ENCODE data around the gene PPARA.

The PPARA gene

DNA sequence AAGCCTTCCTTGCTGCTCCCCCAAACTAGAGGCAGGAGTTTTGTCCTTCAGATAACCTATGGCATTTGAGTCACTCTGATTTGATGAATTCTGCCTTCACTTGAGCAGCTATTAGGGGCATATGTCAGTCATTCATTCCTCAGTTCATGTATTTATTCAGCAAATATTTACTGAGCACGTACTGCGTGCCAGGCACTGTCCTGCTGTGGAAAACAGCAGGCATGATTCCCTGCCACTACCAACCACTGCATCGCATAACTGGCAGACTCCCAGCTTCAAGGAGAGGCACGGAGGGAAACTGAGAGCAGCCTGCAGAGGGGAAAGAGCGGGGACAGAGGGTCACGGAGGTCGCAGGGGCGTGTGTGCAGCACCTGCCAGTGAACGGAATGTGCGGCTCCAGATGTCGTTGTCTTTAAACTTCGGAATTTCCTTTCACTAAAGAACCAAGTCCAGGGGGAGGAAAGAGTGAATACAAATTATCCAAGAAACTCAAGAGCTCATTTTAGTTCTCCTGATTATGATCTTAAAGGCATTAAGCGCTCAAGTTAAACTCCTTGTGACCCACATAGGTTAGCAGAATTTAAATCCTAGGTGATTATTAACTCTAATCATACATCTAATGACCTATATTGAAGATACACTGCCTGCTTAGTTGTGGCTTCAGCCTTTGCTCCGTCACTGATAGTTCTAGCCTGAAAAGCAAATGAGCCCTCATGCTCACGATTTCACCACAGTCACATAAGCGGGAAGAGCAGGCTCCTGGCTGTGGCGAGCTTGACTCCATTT, 12.6 kb downstream of the PPARA start:
- no peak for DNase-seq (ENCODE audit: low read depth)
- TF ChIP-seq CTCF (IDR thresholded peaks at IDR 0.05; ENCODE audit: low read length, missing control alignments) = no peak
- no peak overlapping the region for H3K4me3 ChIP-seq (replicated peaks; ENCODE audit: low read depth, low read length)

- no peak for TF ChIP-seq CTCF (IDR thresholded peaks at IDR 0.05; ENCODE audit: low read length, missing control alignments)
- DNase-seq (ENCODE audit: low read depth) = no peak
- H3K4me3 ChIP-seq (replicated peaks; ENCODE audit: low read depth, low read length) = no peak overlapping the region
Measured at GRCh38 chr22:46163557-46163888, 13.2 kb downstream of the PPARA start.

DNA sequence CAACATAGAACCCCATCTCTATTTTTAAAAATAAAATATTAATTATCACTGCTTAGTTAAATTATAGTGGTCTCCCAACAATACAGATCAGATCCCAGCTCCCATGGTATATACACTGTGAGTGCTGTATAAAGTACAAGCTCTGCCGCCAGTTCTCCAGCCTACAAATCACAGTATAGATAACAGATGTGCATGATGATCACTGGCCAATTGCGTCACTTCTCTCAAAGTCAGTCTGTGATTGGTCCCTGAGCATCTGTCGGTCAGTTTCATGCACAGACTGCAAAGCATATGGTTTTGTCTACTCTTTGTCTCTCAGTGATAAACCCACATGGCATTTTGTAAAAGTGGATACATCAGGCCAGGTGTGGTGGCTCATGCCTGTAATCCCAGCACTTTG, 15.7 kb downstream of the PPARA start:
- H3K4me3 ChIP-seq (replicated peaks; ENCODE audit: low read depth, low read length) = no peak overlapping the region
- no peak for TF ChIP-seq CTCF (IDR thresholded peaks at IDR 0.05; ENCODE audit: low read length, missing control alignments)
- DNase-seq (ENCODE audit: low read depth) = no peak

DNA sequence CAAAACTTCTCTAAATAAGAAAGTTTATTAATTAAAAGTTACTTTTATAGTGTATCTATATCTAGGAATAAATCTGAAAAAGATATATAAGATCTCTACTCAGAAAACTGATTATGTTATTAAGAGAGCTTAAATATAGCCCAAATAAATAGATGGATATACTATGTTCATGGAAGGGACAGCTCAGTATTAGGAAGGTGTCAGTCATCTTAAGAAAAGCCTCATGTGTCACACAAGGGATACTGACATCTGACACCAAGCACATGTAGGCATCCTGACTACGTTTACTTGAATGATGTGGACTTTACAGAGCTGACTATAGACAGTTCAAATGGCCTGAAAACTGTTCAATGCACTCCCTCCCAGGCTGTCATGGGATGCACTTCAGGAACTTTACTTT, 19.3 kb downstream of the PPARA start:
- H3K4me3 ChIP-seq (replicated peaks; ENCODE audit: low read depth, low read length) = no peak overlapping the region
- no peak for DNase-seq (ENCODE audit: low read depth)
- TF ChIP-seq CTCF (IDR thresholded peaks at IDR 0.05; ENCODE audit: low read length, missing control alignments) = no peak

DNA sequence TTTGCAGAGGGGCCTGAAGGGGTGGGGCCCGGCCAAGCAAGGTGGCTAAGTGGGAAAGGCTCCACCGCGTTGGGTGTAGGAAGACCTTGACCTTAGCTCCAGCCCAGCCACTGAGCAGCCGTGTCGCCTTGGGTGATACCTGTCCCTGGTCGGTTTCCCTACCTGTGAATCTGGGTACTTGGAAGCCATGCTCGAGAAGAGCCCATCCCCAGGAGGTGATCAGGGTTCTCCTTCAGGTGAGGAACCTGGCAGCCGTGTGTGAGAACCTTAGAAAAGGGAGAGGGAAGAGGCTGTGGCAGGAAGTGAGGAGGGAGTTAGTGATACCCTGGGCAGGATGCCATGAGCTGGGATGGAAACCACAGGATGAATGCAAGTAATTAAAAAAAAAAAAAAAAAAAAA, 21.6 kb downstream of the PPARA start:
- TF ChIP-seq CTCF (IDR thresholded peaks at IDR 0.05; ENCODE audit: low read length, missing control alignments) = no peak
- peak; percentile 62 for DNase-seq (ENCODE audit: low read depth)
- no peak overlapping the region for H3K4me3 ChIP-seq (replicated peaks; ENCODE audit: low read depth, low read length)

DNA sequence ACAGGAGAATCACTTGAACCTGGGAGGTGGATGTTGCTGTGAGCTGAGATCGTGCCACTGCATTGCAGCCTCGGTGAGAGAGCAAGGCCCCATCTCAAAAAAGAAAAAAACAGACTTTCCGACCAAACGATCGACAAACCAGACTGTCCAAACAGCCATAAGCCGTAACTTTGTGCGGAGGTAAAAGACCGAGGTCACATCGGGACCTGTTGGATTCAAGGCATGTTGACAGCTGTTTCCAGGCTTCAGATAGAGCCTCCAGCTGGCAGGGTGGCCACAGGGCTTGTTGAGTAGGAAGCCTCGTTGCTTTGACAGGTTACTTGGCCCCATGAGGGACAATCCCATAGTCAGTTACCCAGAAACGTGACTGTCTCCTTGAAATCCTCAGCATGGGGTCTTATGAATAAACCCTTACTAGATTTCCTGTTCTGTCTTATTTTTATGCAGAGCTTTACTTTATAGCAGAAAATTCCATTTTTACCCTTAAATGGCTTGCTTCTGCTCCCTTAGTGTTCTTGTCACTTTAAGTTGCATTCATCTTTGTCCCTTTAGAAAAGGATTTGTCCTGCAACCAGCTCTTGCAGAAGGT, 22.3 kb downstream of the PPARA start:
- DNase-seq (ENCODE audit: low read depth) = no peak
- no peak for TF ChIP-seq CTCF (IDR thresholded peaks at IDR 0.05; ENCODE audit: low read length, missing control alignments)
- H3K4me3 ChIP-seq (replicated peaks; ENCODE audit: low read depth, low read length) = no peak overlapping the region

- no peak for DNase-seq (ENCODE audit: low read depth)
- TF ChIP-seq CTCF (IDR thresholded peaks at IDR 0.05; ENCODE audit: low read length, missing control alignments) = no peak
- H3K4me3 ChIP-seq (replicated peaks; ENCODE audit: low read depth, low read length) = no peak overlapping the region
Measured at GRCh38 chr22:46173152-46173551, 22.8 kb downstream of the PPARA start.
